Muscle layer of duodenum (tissue), 2 donors: ENCODE measurements around the gene NME2.

Experiments used
- H3K27ac ChIP-seq: one replicate; pipeline ENCODE4 v1.7.0; 2013; ENCODE audit warnings: mild to moderate bottlenecking, low read length
- H3K27me3 ChIP-seq: one replicate; pipeline ENCODE4 v1.7.0; 2013; ENCODE audit warnings: low read depth, mild to moderate bottlenecking, control low read depth, low read length
- H3K36me3 ChIP-seq, 2 donors: one replicate each; pipeline ENCODE4 v1.7.0; 2013; ENCODE audit warnings: low read length in 2 of 2, control low read depth in 1 of 2, mild to moderate bottlenecking in 1 of 2; ENCODE audit not compliant: insufficient read depth in 2 of 2, control insufficient read depth in 1 of 2
- H3K4me1 ChIP-seq, 2 donors: one replicate each; pipeline ENCODE4 v1.7.0; 2013; ENCODE audit warnings: low read length in 2 of 2, mild to moderate bottlenecking in 2 of 2, control low read depth in 1 of 2, moderate library complexity in 1 of 2; ENCODE audit not compliant: insufficient read depth in 2 of 2, control insufficient read depth in 1 of 2
- H3K4me3 ChIP-seq, 2 donors: one replicate each; pipeline ENCODE4 v1.7.0; 2013; ENCODE audit warnings: low read length in 2 of 2, low read depth in 1 of 2, mild to moderate bottlenecking in 1 of 2
- H3K9me3 ChIP-seq, 2 donors: one replicate each; pipeline ENCODE4 v1.7.0; 2013; ENCODE audit warnings: low read length in 2 of 2, control low read depth in 1 of 2, mild to moderate bottlenecking in 1 of 2; ENCODE audit not compliant: control insufficient read depth in 1 of 2
- donor health status: healthy.

Gene NME2

GRCh38 chr17:51221322-51221721 is 55.1 kb downstream of the NME2 start:
- Histone ChIP-seq H3K36me3 (peaks cover 28 to 44% of the 10 kb centered on the region in 2 donors), H3K4me3 (no peak overlapping the region), H3K27ac (no peak overlapping the region), H3K27me3 (no peaks in the 10 kb centered on the region), H3K4me1 (no peaks in the 10 kb centered on the region), H3K9me3 (no peaks in the 10 kb centered on the region)
